Sciatic nerve (tissue), 2 donors: Measurements from ENCODE around the gene RRBP1. TPM values are rescaled to one million over a fixed set of nuclear protein-coding genes. Genes with fewer than 3 reads are reported as not detected.

Experiments used
- ATAC-seq: fragments of 200-7000 bp; cut with Tn5 transposase; one replicate; pipeline ENCODE4 v1.9.1; 2020; ENCODE audit warnings: mild to moderate bottlenecking, moderate library complexity
- DNase-seq: peaks from one replicate; pipeline ENCODE4 v3.0.0-alpha.2; 2020; ENCODE audit warnings: low spot score
- intact Hi-C: fragments of 100-400 bp; cut with DNase I; formaldehyde crosslinking; loops from one replicate; pipeline ENCODE4 v1.14.2; 2022
- total RNA-seq: library from RNA; stranded (reverse); fragmentation: NEBNext Ultra II Directional; extraction: Animal tissue kit (Norgen Biotek cat#: 25700); gene quantifications from one replicate; pipeline ENCODE4 v1.2.1, GENCODE V29; 2021
- donor health status: DM: no; HTN: no; CAD: no.
- donor health status: DM: no; HTN: no; CAD: no.

RRBP1 gene
- 163 TPM for total RNA-seq

- DNase-seq = peak; percentile 98
- intact Hi-C loops = loop anchor here (10.0 kb wide), 1 partner anchor 213 kb away; no protein-coding TSS in a partner anchor
- ATAC-seq = peak; percentile 98
Observed at GRCh38 chr20:17682103-17682888, at the start of gene RRBP1. Gene RRBP1 (minus strand): TSS chr20:17682242. CDS start chr20:17660507, 21,735 bp downstream.

- ATAC-seq (no peak), DNase-seq (no peak)
- intact Hi-C loops = no loop called here
Observed at GRCh38 chr20:17731233-17731632, 49.2 kb upstream of the RRBP1 start.

GRCh38 chr20:17730071-17730470 lies 48.0 kb upstream of the RRBP1 start:
- no peak for DNase-seq
- intact Hi-C loops = no loop called here
- ATAC-seq = no peak

- peak; percentile 17 for ATAC-seq
- no peak for DNase-seq
- intact Hi-C loops = no loop called here
Observed at GRCh38 chr20:17728074-17728473, 46.0 kb upstream of the RRBP1 start.

- intact Hi-C loops = no loop called here
- ATAC-seq = no peak
- no peak for DNase-seq
Observed at GRCh38 chr20:17727351-17727750, 45.3 kb upstream of the RRBP1 start.

- intact Hi-C loops = no loop called here
- ATAC-seq = no peak
- DNase-seq = no peak
Observed at GRCh38 chr20:17726902-17727301, 44.9 kb upstream of the RRBP1 start.

- DNase-seq (no peak), ATAC-seq (no peak)
- intact Hi-C loops = no loop called here
Observed at GRCh38 chr20:17725094-17725835, 43.2 kb upstream of the RRBP1 start.

GRCh38 chr20:17723301-17723691 lies 41.3 kb upstream of the RRBP1 start:
- DNase-seq = no peak
- no peak for ATAC-seq
- intact Hi-C loops = no loop called here

GRCh38 chr20:17722493-17723300 lies 40.7 kb upstream of the RRBP1 start:
- DNase-seq = no peak
- intact Hi-C loops = no loop called here
- ATAC-seq = no peak

GRCh38 chr20:17721802-17722486 lies 39.9 kb upstream of the RRBP1 start:
- DNase-seq = no peak
- intact Hi-C loops = no loop called here
- ATAC-seq = no peak

GRCh38 chr20:17720755-17721154 lies 38.7 kb upstream of the RRBP1 start:
- no peak for DNase-seq
- no peak for ATAC-seq
- intact Hi-C loops = no loop called here

GRCh38 chr20:17716331-17716730 lies 34.3 kb upstream of the RRBP1 start:
- intact Hi-C loops = no loop called here
- DNase-seq = no peak
- no peak for ATAC-seq

- ATAC-seq = no peak
- intact Hi-C loops = no loop called here
Observed at GRCh38 chr20:17715075-17715474, 33.0 kb upstream of the RRBP1 start.

GRCh38 chr20:17714597-17714996 lies 32.6 kb upstream of the RRBP1 start:
- DNase-seq (no peak), ATAC-seq (no peak)
- intact Hi-C loops = no loop called here

More at GRCh38 chr20:17715075-17715474, 33.0 kb upstream of the RRBP1 start:
- DNase-seq = no peak

- ATAC-seq (no peak), DNase-seq (no peak)
- intact Hi-C loops = no loop called here
Observed at GRCh38 chr20:17712708-17713107, 30.7 kb upstream of the RRBP1 start.

- intact Hi-C loops = no loop called here
- no peak for ATAC-seq
- no peak for DNase-seq
Observed at GRCh38 chr20:17712201-17712600, 30.2 kb upstream of the RRBP1 start.

GRCh38 chr20:17711267-17711627 lies 29.2 kb upstream of the RRBP1 start:
- intact Hi-C loops = no loop called here
- no peak for DNase-seq
- no peak for ATAC-seq

GRCh38 chr20:17710379-17711266 lies 28.6 kb upstream of the RRBP1 start:
- no peak for ATAC-seq
- no peak for DNase-seq
- intact Hi-C loops = no loop called here
